Stimulated activated CD8-positive, alpha-beta memory T cell treated with anti-CD3 and anti-CD28 coated beads, Interleukin-4, amount 100 ng/mL, for 4 hours (primary cell): ENCODE results near the gene GLUL.
"Not testable (repeated sequence)": the region's sequence is repeated elsewhere in the genome, so short reads cannot be mapped to it uniquely, and the experiment has no call there.

Source experiments
- DNase-seq, 2 donors: peaks; one replicate each; pipeline ENCODE4 v3.0.0-alpha.2; 2020; ENCODE audit warnings: low read depth in 2 of 2, low spot score in 1 of 2

GLUL gene

GRCh38 chr1:182395906-182396305 lies 4.3 kb upstream of the GLUL start:
- no peak for DNase-seq

DNA sequence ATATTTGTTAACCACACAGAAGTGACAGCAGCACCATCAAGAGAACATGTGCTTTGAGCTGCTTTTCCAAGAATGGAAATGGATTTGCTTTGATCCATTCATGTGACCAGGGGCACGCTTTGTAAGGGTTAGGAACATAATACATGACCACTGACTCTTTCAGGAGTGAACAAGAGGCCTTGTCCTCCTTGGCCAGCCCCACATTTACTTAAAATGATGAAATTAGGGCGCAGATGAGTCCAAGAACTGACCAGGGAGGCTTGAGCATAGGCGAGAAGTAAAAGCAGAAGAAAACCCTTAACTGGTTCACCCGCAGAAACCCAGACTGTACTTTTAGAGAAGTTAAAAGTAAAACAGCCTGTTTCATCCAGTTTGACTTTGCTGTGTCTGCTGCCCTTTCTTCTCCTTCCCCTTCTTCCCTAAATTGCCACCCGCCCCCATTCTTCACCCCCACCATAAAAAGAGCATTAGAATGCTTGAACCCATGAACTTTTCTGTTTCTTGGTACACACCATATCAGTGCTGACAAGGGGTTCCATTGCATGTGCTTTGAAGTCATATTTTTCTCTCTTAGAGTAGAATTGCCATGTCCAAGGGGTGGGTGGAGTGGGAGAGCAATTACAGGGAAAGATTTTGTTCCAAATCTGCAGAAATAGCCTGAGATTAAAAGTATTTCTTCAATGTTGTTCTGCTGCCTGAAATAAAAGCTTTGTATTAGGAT lies 2.6 kb upstream of the GLUL start:
- DNase-seq, result no peak

DNA sequence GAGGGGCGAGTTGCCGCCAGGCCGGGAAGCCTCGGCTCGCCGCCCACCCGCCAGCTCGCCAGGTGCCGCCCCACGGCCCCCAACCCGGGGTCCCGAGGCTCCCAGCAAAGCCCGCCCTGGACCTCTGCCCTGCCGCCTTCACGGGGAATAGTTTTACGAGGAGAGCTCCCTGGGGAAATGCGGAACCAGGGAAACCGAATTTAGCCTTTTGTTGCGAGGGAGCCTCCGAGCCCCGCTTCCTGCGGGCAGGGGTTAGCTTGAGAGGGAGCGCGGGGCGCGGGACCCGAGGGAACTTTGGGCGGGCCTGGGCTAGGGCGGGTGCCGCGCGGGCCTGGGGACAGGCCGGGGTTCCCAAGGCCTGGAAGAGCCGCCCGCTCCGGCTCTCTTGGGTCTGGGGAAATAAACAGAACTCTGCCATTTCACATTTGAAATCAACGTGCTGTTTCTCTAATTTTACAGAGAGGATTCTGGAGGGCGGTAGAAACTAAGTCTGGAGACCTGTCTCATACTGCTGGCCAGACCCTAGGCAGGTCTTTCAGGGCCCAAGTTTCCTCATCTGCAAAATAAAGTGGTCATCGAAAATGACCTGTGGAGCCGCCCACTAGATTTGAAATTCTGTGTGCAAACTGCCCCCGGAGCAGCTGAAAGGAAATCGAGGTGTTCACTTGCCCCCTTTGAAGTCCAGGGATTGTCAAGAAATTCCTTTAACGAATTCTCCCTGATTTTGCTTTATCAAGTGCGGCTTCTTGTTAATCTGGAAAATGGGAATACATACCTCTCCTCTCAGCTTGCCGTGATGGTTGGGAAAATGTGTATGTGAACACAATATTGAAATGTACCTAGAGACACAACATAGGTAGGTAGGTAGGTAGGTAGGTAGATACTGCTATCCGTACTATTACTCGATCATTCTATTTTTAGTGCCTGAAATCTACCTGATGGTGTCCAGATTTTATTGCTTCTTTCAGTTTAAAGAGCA lies 749 bp upstream of the GLUL start:
- no peak for DNase-seq

GRCh38 chr1:182391028-182391361 lies 595 bp downstream of the GLUL start:
- no peak for DNase-seq

DNA sequence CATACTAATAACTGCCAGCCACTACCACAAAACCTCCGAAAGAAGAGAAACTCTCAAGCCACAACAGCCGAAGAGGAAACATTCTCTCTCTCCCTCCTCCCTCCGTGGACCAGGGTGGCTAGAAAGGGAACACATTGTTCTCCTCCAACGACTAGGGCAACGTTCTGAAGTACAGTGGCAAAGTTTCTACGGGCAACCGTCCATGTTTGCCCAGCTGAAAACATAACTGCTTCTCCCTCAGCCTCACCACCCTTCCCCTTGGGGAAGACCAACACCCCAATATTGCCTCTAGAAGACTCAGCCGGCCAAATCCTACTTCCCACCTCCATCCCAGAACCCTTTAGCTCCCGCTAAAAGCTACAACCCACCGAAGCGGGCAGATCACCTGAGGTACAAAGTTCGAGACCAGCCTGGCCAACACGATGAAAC lies 2.0 kb downstream of the GLUL start:
- DNase-seq, result no peak

- no peak for DNase-seq
Observed at GRCh38 chr1:182388392-182389134, 3.0 kb downstream of the GLUL start.

GRCh38 chr1:182387566-182387965 lies 4.0 kb downstream of the GLUL start:
- no peak for DNase-seq

DNA sequence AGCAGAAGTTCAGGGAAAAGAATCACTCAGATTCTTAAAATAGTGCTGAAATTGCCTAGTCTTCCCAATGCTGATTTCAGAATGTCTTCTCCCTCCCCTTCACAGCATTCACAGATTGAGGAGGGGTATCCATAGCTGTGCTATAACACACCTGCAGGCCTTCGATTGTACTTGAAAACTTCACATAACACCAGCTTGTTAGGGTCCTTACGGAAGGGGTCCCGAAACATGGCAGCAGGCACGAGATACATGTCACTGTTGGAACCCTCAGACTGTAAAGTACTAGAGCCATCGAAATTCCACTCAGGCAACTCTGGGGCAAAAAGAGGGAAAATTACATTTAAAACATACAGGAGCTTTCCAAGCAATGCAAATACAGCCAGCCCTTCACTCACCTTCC lies 4.6 kb downstream of the GLUL start:
- no peak for DNase-seq

DNA sequence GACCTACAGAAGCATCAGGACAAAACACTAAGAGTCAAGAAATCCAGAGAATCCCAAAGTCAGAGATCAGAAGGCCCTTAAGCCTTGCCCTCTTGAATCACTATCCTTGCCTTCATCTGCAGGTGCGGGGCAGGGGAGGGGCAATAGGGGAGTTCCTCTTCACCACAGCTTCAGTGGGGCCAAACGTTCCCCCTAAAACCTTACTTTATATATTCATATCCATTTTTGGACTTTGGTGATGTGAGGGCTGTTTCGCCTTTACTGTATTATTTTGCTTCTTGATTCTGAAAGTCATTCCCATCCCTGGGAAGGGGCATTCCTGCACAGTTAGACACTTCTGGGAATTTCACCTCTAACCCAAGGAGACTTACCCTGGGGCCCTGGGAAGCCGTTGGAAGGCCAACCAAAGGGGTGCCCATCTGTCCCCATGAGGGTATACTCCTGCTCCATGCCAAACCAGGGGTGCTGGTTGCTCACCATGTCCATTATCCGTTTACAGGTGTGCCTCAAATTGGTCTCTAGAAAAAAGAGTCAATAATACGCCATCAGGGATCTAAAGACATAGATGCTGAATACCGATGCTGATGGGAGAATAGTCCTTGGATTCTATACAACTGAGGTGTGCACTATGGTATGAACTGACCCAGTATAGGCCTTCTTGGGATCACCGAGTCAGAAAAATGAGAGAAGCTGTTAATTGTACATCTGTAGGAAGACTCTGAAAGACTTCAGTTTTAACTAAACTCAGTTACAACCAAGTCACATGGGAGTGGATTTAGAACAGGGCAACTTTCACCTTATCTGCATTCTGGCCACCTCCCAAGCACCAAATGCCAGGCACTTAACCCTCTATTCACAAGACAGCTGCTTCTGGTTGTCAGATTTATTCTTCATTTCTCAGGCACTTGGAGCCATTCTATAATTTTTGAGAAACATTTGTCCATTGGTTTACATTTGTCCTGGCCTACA lies 5.4 kb downstream of the GLUL start:
- no peak for DNase-seq

GRCh38 chr1:182384387-182384960 lies 7.1 kb downstream of the GLUL start:
- DNase-seq, result no peak

DNA sequence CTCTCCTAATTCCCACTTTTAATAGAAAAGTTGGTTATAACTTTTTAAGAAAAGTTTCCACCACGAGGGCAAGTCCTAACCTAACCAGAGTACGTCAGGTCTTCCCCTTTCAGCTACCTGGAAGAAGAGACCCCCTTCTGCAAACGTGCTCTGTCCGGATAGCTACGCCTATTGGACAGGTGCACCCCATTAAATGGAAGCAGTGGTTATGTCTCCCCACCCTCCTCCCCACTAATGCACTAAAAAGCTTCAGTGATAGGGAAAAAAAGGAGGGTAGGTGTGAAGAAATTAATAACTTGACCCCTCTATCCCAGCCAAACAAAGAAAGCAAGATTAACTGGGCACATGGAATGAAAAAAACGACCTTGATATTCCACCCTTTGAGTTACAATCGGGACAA lies 7.7 kb downstream of the GLUL start:
- no peak for DNase-seq

GRCh38 chr1:182383037-182383661 lies 8.4 kb downstream of the GLUL start:
- no peak for DNase-seq

DNA sequence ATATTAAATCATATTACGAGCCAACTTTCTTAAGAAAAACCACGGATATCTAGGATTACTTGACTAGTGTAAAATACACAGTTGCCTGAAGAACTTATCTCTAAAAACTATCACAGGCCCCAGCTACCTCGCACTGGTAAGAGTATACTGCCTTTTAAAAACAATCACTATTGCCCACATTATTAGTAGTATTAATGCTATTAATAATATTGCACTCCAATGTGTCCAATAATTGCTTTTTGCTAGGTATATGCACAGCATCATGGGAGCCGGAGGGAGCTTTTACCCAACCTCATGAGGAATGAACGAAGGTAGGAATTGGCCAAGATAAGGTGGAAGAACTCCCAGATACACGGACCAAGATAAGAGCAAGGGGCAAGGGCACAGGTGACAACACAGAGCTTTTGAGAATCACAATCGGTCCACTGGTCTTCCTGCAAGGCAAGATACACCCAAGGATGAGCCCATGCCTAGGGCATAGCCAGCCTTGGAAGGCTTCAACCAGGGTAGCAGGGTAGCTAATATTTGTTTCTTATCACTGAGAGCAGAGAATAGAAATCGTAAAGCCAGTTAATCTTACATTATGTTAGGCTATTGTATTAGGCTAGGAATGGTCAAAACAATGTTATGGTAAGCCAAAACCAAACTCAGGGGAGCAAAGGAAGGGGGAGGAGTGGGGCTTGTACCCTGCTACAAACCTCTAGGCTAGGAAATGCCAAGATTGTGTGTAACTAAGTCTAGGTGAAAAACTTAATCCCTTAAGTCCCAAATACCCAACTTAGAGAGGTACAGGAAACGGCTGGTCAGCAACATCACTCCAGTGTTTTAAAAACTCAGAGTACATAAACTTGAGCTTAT lies 9.4 kb downstream of the GLUL start:
- DNase-seq, result no peak

DNA sequence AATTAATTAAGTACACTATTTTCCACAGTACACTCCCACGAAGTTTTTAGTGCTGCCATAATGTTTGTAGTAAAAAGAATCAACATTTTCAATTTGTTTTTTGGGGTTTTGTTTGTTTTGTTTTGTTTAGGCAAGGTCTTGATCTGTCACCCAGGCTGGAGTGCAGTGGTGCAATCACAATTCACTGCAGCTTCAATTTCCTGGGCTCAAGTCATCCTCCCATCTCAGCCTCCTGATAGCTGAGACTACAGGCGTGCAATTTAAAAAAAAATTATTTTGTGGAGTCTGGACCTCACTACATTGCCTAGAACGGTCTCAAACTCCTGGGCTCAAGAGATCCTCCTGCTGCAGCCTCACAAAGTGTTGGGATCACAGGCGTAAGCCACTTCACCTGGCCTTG lies 11.4 kb downstream of the GLUL start:
- DNase-seq, result no peak

GRCh38 chr1:182379781-182380180 lies 11.8 kb downstream of the GLUL start:
- not testable (repeated sequence) for DNase-seq

GRCh38 chr1:182376936-182377574 lies 14.5 kb downstream of the GLUL start:
- DNase-seq, result no peak

DNA sequence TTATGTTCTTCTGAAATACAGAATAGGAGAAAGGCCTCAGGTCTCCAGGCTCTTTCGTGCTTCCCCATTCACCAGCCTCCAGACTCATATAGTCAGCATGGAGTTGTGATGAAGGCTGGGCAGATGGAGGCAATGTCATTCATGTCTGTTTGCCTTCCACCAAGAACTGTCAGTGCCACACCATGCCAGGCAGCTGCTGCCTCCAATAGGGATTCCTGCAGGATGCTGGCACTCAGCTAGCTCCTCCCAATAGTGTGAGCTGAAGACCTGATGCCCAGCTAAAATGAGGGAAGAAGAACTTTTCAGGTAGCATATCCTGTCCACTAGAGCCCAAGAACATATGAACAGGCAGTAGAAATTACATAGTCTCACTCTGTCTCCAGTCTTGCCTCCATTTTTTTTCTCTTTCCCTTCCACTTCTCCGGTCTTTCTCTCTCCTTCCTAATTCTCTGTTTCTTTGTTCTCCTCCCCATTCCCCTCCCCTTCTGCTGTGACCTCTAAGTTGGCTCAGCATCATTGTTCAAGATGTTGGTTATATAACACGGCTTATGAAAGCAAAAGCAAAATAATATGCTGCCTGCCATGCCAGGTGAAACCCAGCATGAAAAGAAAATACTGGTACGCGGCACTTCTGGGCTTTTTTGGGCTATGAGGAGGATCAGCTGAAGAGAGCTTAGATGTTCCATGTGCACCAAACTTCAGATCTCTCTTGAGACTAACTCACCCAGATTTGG lies 17.3 kb downstream of the GLUL start:
- no peak for DNase-seq

- DNase-seq, result no peak
Observed at GRCh38 chr1:182370532-182370931, 21.1 kb downstream of the GLUL start.
